Bronchial epithelial cell (primary cell): Measurements from ENCODE around the gene PLA2G4E. TPM values are rescaled to one million over a fixed set of nuclear protein-coding genes. Genes with fewer than 3 reads are reported as not detected.

Experiments used
- DNase-seq: peaks from one replicate; pipeline ENCODE4 v3.0.0-alpha.2; 2010; ENCODE audit warnings: low read depth
- FAIRE-seq: peaks from 2 replicates; lab custom pipeline; 2011; peaks lifted over from hg19 to GRCh38; lab: Jason Lieb, UNC
- H3K27me3 ChIP-seq: 2 replicates; pipeline ENCODE4 v1.5.1; 2011; ENCODE audit warnings: low read length; ENCODE audit not compliant: control insufficient read depth, insufficient read depth
- H3K36me3 ChIP-seq: 2 replicates; pipeline ENCODE4 v1.5.1; 2011; ENCODE audit warnings: low read length; ENCODE audit not compliant: control insufficient read depth, insufficient read depth
- H3K4me3 ChIP-seq: 2 replicates; pipeline ENCODE4 v1.5.1; 2011; ENCODE audit warnings: mild to moderate bottlenecking, low read depth, low read length, control low read depth
- CTCF ChIP-seq: IDR thresholded peaks from 2 replicates; pipeline ENCODE4 v1.5.1; 2011; ENCODE audit warnings: mild to moderate bottlenecking, moderate library complexity, low read length, control low read depth, inconsistent platforms; ENCODE audit not compliant: insufficient read depth, severe bottlenecking
- total RNA-seq: library from RNA; depleted of rRNA; stranded (reverse); fragments of >200 nt; gene quantifications from 2 replicates; pipeline ENCODE4 v1.2.1, GENCODE V29; 2014

The PLA2G4E gene
- total RNA-seq, 1 donor from 2014 or later: under 0.01 TPM

- Histone ChIP-seq H3K4me3 (no peak overlapping the region), H3K36me3 (no peaks in the 10 kb centered on the region), H3K27me3 (no peaks in the 10 kb centered on the region)
- no peak for FAIRE-seq
- no peak for TF ChIP-seq CTCF
- DNase-seq: no peak
These were observed 13.5 kb downstream of the PLA2G4E start for GRCh38 chr15:42007386-42007785.

GRCh38 chr15:42002333-42002732 lies 18.5 kb downstream of the PLA2G4E start:
- DNase-seq: no peak
- Histone ChIP-seq H3K27me3 (no peaks in the 10 kb centered on the region), H3K36me3 (no peaks in the 10 kb centered on the region), H3K4me3 (no peak overlapping the region)
- FAIRE-seq: no peak
- TF ChIP-seq CTCF: no peak

- peak; percentile 96 for FAIRE-seq
- DNase-seq: no peak
- no peak overlapping the region for H3K4me3 ChIP-seq
- TF ChIP-seq CTCF: no peak
- no peaks in the 10 kb centered on the region for H3K36me3 ChIP-seq
- H3K27me3 ChIP-seq: no peaks in the 10 kb centered on the region
These were observed 19.6 kb downstream of the PLA2G4E start for GRCh38 chr15:42001236-42001635.

- Histone ChIP-seq H3K36me3 (no peaks in the 10 kb centered on the region), H3K4me3 (no peak overlapping the region), H3K27me3 (no peaks in the 10 kb centered on the region)
- no peak for TF ChIP-seq CTCF
- DNase-seq: no peak
- no peak for FAIRE-seq
These were observed 21.3 kb downstream of the PLA2G4E start for GRCh38 chr15:41999290-42000285.

GRCh38 chr15:41997845-41998244 lies 23.0 kb downstream of the PLA2G4E start:
- DNase-seq (no peak), FAIRE-seq (no peak)
- Histone ChIP-seq H3K27me3 (no peaks in the 10 kb centered on the region), H3K4me3 (no peak overlapping the region), H3K36me3 (no peaks in the 10 kb centered on the region)
- TF ChIP-seq CTCF: no peak
